Esophagus squamous epithelium (tissue), 4 donors: ENCODE data around the gene GMDS.

Source experiments
- POLR2A ChIP-seq, 4 donors: fragments of 450-650 bp; IDR thresholded peaks; one replicate each; pipeline ENCODE4 v1.6.1; 2017; ENCODE audit warnings: antibody characterized with exemption in 4 of 4, mild to moderate bottlenecking in 4 of 4, moderate library complexity in 3 of 4
- TF ChIP-seq, protein P1 (sequence below), 6 experiments: fragments of 450-650 bp in 4 of 6; fragments of 200-600 bp in 2 of 6; sonication (generic) in 2 of 6; IDR thresholded peaks; one replicate each; pipeline ENCODE4 v1.5.1; 2016 to 2019; ENCODE audit warnings: antibody characterized with exemption in 6 of 6, mild to moderate bottlenecking in 4 of 6, moderate library complexity in 4 of 6

DNA sequence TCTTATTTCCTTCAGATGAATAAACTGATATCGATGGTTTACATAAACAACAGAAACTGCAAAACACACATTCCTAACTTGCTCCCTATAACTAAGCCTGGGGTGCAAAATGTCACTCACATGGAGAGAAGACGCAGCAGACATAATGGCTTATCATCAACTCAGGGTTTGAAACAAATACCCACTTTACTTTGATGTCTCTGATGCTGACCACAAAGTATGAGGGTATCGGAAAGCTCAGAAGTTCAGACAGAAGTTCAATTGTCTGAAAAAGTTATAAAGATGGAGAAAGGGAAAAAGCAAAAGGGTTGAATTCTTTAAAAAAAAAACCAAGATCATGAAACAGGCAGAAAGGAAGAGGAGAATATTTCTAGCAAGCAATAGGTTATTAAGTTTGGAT lies 533.0 kb downstream of the GMDS start:
- TF ChIP-seq, protein P1, sequence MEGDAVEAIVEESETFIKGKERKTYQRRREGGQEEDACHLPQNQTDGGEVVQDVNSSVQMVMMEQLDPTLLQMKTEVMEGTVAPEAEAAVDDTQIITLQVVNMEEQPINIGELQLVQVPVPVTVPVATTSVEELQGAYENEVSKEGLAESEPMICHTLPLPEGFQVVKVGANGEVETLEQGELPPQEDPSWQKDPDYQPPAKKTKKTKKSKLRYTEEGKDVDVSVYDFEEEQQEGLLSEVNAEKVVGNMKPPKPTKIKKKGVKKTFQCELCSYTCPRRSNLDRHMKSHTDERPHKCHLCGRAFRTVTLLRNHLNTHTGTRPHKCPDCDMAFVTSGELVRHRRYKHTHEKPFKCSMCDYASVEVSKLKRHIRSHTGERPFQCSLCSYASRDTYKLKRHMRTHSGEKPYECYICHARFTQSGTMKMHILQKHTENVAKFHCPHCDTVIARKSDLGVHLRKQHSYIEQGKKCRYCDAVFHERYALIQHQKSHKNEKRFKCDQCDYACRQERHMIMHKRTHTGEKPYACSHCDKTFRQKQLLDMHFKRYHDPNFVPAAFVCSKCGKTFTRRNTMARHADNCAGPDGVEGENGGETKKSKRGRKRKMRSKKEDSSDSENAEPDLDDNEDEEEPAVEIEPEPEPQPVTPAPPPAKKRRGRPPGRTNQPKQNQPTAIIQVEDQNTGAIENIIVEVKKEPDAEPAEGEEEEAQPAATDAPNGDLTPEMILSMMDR (IDR thresholded peaks at IDR 0.05) = no peak
- TF ChIP-seq POLR2A (IDR thresholded peaks at IDR 0.05) = no peak
